Activated CD4-positive, alpha-beta memory T cell treated with anti-CD3 and anti-CD28 coated beads for 36 hours (primary cell): ENCODE results near the gene MEOX1. TPM values are rescaled to one million over a fixed set of nuclear protein-coding genes. Genes with fewer than 3 reads are reported as not detected.

Experiments
- CTCF ChIA-PET: fragments of 350-600 bp; sonication (Branson Sonifier 250); formaldehyde crosslinking; loops from one replicate; lab custom pipeline; 2021; ENCODE audit warnings: antibody characterized with exemption, inconsistent platforms; lab: Charles Lee
- POLR2A ChIA-PET: fragments of 350-600 bp; sonication (Branson Sonifier 250); formaldehyde crosslinking; loops from one replicate; lab custom pipeline; 2021; ENCODE audit warnings: antibody characterized with exemption; lab: Charles Lee
- DNase-seq: peaks from one replicate; pipeline ENCODE4 v3.0.0-alpha.2; 2020
- H3K27ac Mint-ChIP-seq: one replicate; pipeline ENCODE4 v1.8.0; 2021; ENCODE audit warnings: mixed read lengths
- H3K27me3 Mint-ChIP-seq: one replicate; pipeline ENCODE4 v1.8.0; 2021; ENCODE audit warnings: mixed read lengths
- H3K36me3 Mint-ChIP-seq: one replicate; pipeline ENCODE4 v1.8.0; 2021; ENCODE audit warnings: mixed read lengths
- H3K4me1 Mint-ChIP-seq: one replicate; pipeline ENCODE4 v1.8.0; 2021; ENCODE audit warnings: low read depth, mixed read lengths
- H3K4me3 Mint-ChIP-seq: one replicate; pipeline ENCODE4 v1.8.0; 2021; ENCODE audit warnings: mild to moderate bottlenecking, mixed read lengths
- H3K9me3 Mint-ChIP-seq: one replicate; pipeline ENCODE4 v1.8.0; 2021; ENCODE audit warnings: mixed read lengths
- intact Hi-C: fragments of 100-400 bp; cut with micrococcal nuclease; formaldehyde crosslinking; loops from one replicate; pipeline ENCODE4 v1.15.1; 2023
- total RNA-seq, 2 experiments: library from RNA; stranded (reverse); gene quantifications; one replicate each; pipeline ENCODE4 v1.2.3, GENCODE V29; 2021

MEOX1 gene
- total RNA-seq, 2 experiments from 2014 or later, result 0.34 to 0.67 TPM

- peaks cover 36% of the 10 kb centered on the region for H3K4me1 Mint-ChIP-seq
- DNase-seq, result no peak
- no peaks in the 10 kb centered on the region for H3K36me3 Mint-ChIP-seq
- intact Hi-C loops, result no loop called here
- no peak overlapping the region for H3K27ac Mint-ChIP-seq
- no peak overlapping the region for H3K4me3 Mint-ChIP-seq
- CTCF ChIA-PET, result interaction anchor here (1.4 to 1.6 kb wide), 2 partner anchors 8 to 89 kb away, joined by 6 to 10 read pairs; no protein-coding TSS in a partner anchor
- no peaks in the 10 kb centered on the region for H3K9me3 Mint-ChIP-seq
- no peaks in the 10 kb centered on the region for H3K27me3 Mint-ChIP-seq
- POLR2A ChIA-PET, result interaction anchor here (0.6 to 0.8 kb wide), 2 partner anchors 26 to 304 kb away, joined by 3 to 4 read pairs; no protein-coding TSS in a partner anchor
These were observed 3.6 kb upstream of the MEOX1 start for GRCh38 chr17:43665084-43665936.

DNA sequence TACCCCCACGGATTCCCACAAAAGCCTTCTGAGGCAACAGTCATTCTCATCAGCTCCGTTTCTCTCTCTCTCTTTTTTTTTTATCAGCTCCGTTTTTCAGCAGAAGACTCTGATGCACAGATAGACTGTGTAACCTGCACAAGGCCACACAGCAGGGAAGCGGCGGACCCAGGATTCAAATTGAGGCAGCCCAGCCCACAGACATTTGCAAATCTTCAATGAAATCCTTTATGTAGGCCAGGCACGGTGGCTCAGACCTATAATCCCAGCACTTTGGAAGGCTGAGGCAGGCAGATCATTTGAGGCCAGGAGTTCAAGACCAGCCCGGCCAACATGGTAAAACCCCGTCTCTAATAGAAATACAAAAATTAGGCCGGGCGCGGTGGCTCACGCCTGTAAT, 2.4 kb upstream of the MEOX1 start:
- ChIA-PET CTCF (interaction anchor here (2.7 kb wide), 1 partner anchor 9 kb away, joined by 13 read pairs; no protein-coding TSS in a partner anchor), POLR2A (no interaction called here)
- H3K4me3 Mint-ChIP-seq, result no peak overlapping the region
- no peak for DNase-seq
- peaks cover 3% of the 10 kb centered on the region for H3K27me3 Mint-ChIP-seq
- peaks cover 38% of the 10 kb centered on the region for H3K4me1 Mint-ChIP-seq
- H3K27ac Mint-ChIP-seq, result no peak overlapping the region
- intact Hi-C loops, result no loop called here
- H3K36me3 Mint-ChIP-seq, result no peaks in the 10 kb centered on the region
- H3K9me3 Mint-ChIP-seq, result no peaks in the 10 kb centered on the region

DNA sequence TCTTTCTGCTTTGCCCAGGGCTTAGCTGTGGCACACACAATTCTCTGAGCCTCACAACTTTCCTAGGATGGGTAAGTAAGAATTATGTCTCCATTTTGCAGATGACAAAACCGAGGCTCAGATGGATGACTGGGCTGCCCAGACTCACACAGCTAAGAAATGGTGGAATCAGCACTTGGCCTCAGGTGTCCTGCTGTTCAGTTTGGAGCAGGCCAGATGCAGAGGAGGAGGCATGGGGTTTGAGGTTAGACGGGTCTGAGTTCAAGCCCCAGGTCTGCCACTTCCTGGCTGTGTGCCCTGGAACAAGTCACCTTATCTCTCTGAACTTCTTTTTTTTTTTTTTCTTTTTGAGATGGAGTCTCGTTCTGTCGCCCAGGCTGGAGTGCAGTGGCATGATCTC, 1.7 kb upstream of the MEOX1 start:
- Mint-ChIP-seq H3K4me3 (no peak overlapping the region), H3K4me1 (peaks cover 38% of the 10 kb centered on the region), H3K9me3 (no peaks in the 10 kb centered on the region), H3K36me3 (no peaks in the 10 kb centered on the region), H3K27ac (no peak overlapping the region), H3K27me3 (peaks cover 3% of the 10 kb centered on the region)
- intact Hi-C loops, result no loop called here
- ChIA-PET POLR2A (no interaction called here), CTCF (interaction anchor here (0.6 to 2.7 kb wide), 3 partner anchors 10 to 87 kb away, joined by 3 to 13 read pairs (median 8); no protein-coding TSS in a partner anchor)
- no peak for DNase-seq

DNA sequence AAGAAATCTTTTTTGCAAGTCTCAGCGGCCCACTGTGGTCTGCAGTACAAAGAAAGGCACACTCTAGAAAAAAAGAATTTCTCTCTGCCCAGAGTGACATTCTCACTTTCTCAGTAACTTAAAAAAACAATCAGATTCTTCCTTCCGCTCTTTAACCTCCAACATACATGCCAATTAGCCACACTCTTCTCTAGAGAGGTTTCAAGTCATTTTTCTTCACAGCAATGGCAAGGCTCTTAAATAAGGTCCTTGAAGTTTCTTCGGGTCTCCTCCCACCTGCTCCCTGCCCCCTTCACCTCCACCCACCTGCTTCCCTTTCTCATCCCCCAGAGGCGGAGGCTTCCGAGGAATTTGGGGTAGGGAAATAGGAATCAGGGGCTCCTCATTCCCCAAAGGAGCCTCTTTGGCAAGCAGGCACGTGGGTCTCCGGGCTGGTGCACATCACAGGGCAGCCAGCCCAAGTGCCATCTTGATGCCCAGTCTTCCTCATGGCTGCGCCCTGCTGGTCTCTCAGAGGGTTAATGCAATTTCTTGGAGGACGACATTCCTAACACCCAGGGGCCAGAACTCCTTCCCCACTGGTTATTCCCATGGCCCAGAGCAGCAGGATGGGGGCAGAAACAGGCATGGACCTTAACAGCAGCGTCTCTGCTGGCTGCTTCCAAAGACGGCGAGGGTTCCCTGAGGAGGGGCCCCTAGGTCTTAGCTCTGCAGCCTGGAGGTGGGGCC, 855 bp upstream of the MEOX1 start:
- Mint-ChIP-seq H3K27ac (peak overlapping the region; percentile 47), H3K4me1 (peaks cover 39% of the 10 kb centered on the region), H3K4me3 (no peak overlapping the region), H3K9me3 (no peaks in the 10 kb centered on the region), H3K36me3 (no peaks in the 10 kb centered on the region), H3K27me3 (peaks cover 3% of the 10 kb centered on the region)
- ChIA-PET POLR2A (no interaction called here), CTCF (interaction anchor here (1.6 to 2.7 kb wide), 2 partner anchors 11 to 86 kb away, joined by 8 to 13 read pairs; no protein-coding TSS in a partner anchor)
- intact Hi-C loops, result loop anchor here (1.0 kb wide), 1 partner anchor 54 kb away; no protein-coding TSS in a partner anchor
- DNase-seq, result no peak

DNA sequence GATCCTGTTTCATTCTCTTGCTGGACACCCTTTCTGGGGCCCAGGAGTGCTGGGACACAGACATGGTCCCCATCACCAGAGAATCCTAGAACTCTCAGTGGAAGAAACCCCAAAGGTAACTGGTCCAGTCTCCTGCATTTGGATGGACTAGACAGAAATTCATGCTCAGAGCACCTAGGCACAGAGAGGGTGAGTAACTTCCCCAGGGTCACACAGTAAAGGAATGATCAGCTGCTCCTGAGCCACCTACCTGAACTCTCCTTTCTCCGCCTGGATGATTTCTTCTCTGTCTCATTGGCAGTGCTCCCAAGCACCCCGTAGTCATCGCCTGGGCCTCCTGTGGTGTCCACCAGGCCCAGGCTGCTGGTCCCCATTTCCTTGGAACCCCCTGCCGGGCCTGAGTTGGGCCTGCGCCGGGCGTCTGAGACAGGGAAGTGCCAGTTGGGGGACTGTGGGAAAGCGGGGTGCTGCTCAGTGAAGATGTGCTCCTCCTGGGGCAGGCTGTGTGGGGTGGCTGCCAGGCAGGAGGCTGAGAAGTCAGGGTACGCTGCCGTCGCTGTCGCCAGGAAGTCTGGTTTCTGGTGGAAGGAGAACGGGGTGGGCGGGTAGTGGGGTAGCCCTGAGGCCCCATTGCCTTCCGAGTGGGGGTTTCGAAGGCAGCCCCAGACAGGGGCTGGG, 767 bp downstream of the MEOX1 start:
- intact Hi-C loops, result no loop called here
- POLR2A ChIA-PET, result interaction anchor here (1.0 kb wide), 1 partner anchor 293 kb away, joined by 4 read pairs; no protein-coding TSS in a partner anchor
- no peak overlapping the region for H3K27ac Mint-ChIP-seq
- peaks cover 53% of the 10 kb centered on the region for H3K4me1 Mint-ChIP-seq
- CTCF ChIA-PET, result interaction anchor here (0.8 to 2.7 kb wide), 3 partner anchors 12 to 85 kb away, joined by 3 to 16 read pairs (median 13); no protein-coding TSS in a partner anchor
- H3K27me3 Mint-ChIP-seq, result peaks cover 3% of the 10 kb centered on the region
- DNase-seq, result peak; percentile 38
- H3K36me3 Mint-ChIP-seq, result no peaks in the 10 kb centered on the region
- H3K9me3 Mint-ChIP-seq, result no peaks in the 10 kb centered on the region
- H3K4me3 Mint-ChIP-seq, result peak overlapping the region; percentile 26

- Mint-ChIP-seq H3K27me3 (peaks cover 3% of the 10 kb centered on the region), H3K27ac (peak overlapping the region; percentile 42), H3K4me3 (peak overlapping the region; percentile 26), H3K9me3 (no peaks in the 10 kb centered on the region), H3K4me1 (peaks cover 57% of the 10 kb centered on the region), H3K36me3 (no peaks in the 10 kb centered on the region)
- intact Hi-C loops, result no loop called here
- ChIA-PET POLR2A (interaction anchor here (0.6 kb wide), 1 partner anchor 175 kb away, joined by 3 read pairs; no protein-coding TSS in a partner anchor), CTCF (interaction anchor here (0.5 to 2.7 kb wide), 5 partner anchors 10 to 354 kb away, joined by 3 to 16 read pairs (median 4); no protein-coding TSS in a partner anchor)
- DNase-seq, result no peak
These were observed 1.7 kb downstream of the MEOX1 start for GRCh38 chr17:43659823-43660617.

DNA sequence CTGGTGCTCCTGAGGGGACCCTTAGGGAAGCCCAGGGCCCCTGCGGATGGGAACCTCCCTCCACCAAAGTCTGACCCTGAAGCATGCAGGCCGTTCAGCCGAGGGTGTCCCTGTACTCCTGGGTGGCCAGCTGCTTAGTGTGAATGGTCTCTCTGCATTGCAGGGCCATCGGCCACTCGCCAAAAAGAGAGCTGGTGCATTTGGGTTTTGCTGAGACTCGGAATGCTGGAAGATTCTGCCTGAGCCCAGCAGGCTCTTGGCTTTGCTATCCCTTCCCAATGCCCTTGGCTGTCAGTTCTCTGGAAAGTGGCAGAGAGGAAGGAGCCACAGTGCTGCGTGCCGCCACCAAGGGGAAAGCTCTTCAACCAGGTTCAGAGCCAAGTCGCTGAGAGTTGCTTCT, 2.8 kb downstream of the MEOX1 start:
- CTCF ChIA-PET, result interaction anchor here (1.2 to 2.7 kb wide), 4 partner anchors 9 to 103 kb away, joined by 3 to 16 read pairs (median 8); no protein-coding TSS in a partner anchor
- intact Hi-C loops, result no loop called here
- no peak for DNase-seq
- peaks cover 57% of the 10 kb centered on the region for H3K4me1 Mint-ChIP-seq
- POLR2A ChIA-PET, result no interaction called here
- no peaks in the 10 kb centered on the region for H3K36me3 Mint-ChIP-seq
- H3K27me3 Mint-ChIP-seq, result peaks cover 3% of the 10 kb centered on the region
- H3K9me3 Mint-ChIP-seq, result no peaks in the 10 kb centered on the region
- H3K4me3 Mint-ChIP-seq, result no peak overlapping the region
- H3K27ac Mint-ChIP-seq, result no peak overlapping the region

- Mint-ChIP-seq H3K4me3 (no peak overlapping the region), H3K36me3 (no peaks in the 10 kb centered on the region), H3K9me3 (no peaks in the 10 kb centered on the region), H3K27ac (peak overlapping the region; percentile 67), H3K27me3 (peaks cover 3% of the 10 kb centered on the region), H3K4me1 (peaks cover 33% of the 10 kb centered on the region)
- ChIA-PET CTCF (interaction anchor here (0.6 to 1.1 kb wide), 4 partner anchors 9 to 107 kb away, joined by 3 to 8 read pairs (median 4); no protein-coding TSS in a partner anchor), POLR2A (no interaction called here)
- DNase-seq, result no peak
- intact Hi-C loops, result no loop called here
These were observed 5.9 kb downstream of the MEOX1 start for GRCh38 chr17:43655693-43656255.

GRCh38 chr17:43652124-43652480, 9.6 kb downstream of the MEOX1 start:
- Mint-ChIP-seq H3K9me3 (no peaks in the 10 kb centered on the region), H3K4me1 (peaks cover 25% of the 10 kb centered on the region), H3K27ac (no peak overlapping the region), H3K36me3 (no peaks in the 10 kb centered on the region), H3K4me3 (no peak overlapping the region), H3K27me3 (peaks cover 2% of the 10 kb centered on the region)
- ChIA-PET CTCF (interaction anchor here (3.7 kb wide), 1 partner anchor 75 kb away, joined by 9 read pairs; no protein-coding TSS in a partner anchor), POLR2A (no interaction called here)
- intact Hi-C loops, result no loop called here
- DNase-seq, result no peak

- H3K4me1 Mint-ChIP-seq, result peaks cover 16% of the 10 kb centered on the region
- intact Hi-C loops, result no loop called here
- CTCF ChIA-PET, result interaction anchor here (1.1 to 3.7 kb wide), 3 partner anchors 9 to 74 kb away, joined by 3 to 9 read pairs (median 4); no protein-coding TSS in a partner anchor
- H3K27ac Mint-ChIP-seq, result no peak overlapping the region
- DNase-seq, result no peak
- peaks cover 5% of the 10 kb centered on the region for H3K27me3 Mint-ChIP-seq
- no peak overlapping the region for H3K4me3 Mint-ChIP-seq
- no peaks in the 10 kb centered on the region for H3K9me3 Mint-ChIP-seq
- POLR2A ChIA-PET, result no interaction called here
- no peaks in the 10 kb centered on the region for H3K36me3 Mint-ChIP-seq
These were observed 11.3 kb downstream of the MEOX1 start for GRCh38 chr17:43650471-43650870.
